ENCODE results near the gene ELMO2.

ELMO2 gene

GRCh38 chr20:46363874-46364669, 42.3 kb downstream of the ELMO2 start (continued):
- TF ChIP-seq ZBTB49 (tag by site-specific recombination; IDR thresholded peaks at IDR 0.05; ENCODE audit: low read depth) (no peak), ZNF19 (tag by site-specific recombination; IDR thresholded peaks at IDR 0.05; ENCODE audit: low read depth) (no peak), ZNF544 (tag by site-specific recombination; IDR thresholded peaks at IDR 0.05) (no peak), ZIC2 (tag by site-specific recombination; IDR thresholded peaks at IDR 0.05) (peak; percentile 49), ZBTB20 (tag by site-specific recombination; IDR thresholded peaks at IDR 0.05) (peak; percentile 82), OVOL3 (tag by site-specific recombination; IDR thresholded peaks at IDR 0.05) (0 out of 2 replicates have a peak, but pooled peaks have one; percentile 28), ZNF513 (tag by site-specific recombination; IDR thresholded peaks at IDR 0.05) (no peak), ZFP69B (tag by site-specific recombination; IDR thresholded peaks at IDR 0.05) (no peak), ZNF645 (tag by site-specific recombination; IDR thresholded peaks at IDR 0.05) (no peak), ZNF239 (tag by site-specific recombination; IDR thresholded peaks at IDR 0.05) (no peak), SALL2 (tag by site-specific recombination; IDR thresholded peaks at IDR 0.05; ENCODE audit: borderline replicate concordance) (no peak), ZNF785 (tag by site-specific recombination; IDR thresholded peaks at IDR 0.05) (no peak), ZNF610 (tag by site-specific recombination; IDR thresholded peaks at IDR 0.05; ENCODE audit: borderline replicate concordance) (peak; percentile 68; the same call in 1 of the 2 replicates), ZNF404 (tag by site-specific recombination; IDR thresholded peaks at IDR 0.05) (no peak), ZNF621 (tag by site-specific recombination; IDR thresholded peaks at IDR 0.05) (no peak), REST (tag by site-specific recombination; IDR thresholded peaks at IDR 0.05) (peak; percentile 44; the same call in 1 of the 2 replicates), ZNF169 (tag by site-specific recombination; IDR thresholded peaks at IDR 0.05) (no peak), ZNF155 (tag by site-specific recombination; IDR thresholded peaks at IDR 0.05) (no peak), ZNF202 (tag by site-specific recombination; IDR thresholded peaks at IDR 0.05; ENCODE audit: borderline replicate concordance) (no peak), ZNF776 (tag by site-specific recombination; IDR thresholded peaks at IDR 0.05; ENCODE audit: borderline replicate concordance) (no peak), ZNF26 (tag by site-specific recombination; IDR thresholded peaks at IDR 0.05) (no peak), SCRT1 (tag by site-specific recombination; IDR thresholded peaks at IDR 0.05; ENCODE audit: borderline replicate concordance) (no peak), ZFP37 (tag by site-specific recombination; IDR thresholded peaks at IDR 0.05) (peak; percentile 80; the same call in 1 of the 2 replicates), ZNF391 (tag by site-specific recombination; IDR thresholded peaks at IDR 0.05; ENCODE audit: borderline replicate concordance, low read depth) (peak; percentile 71; the same call in 1 of the 2 replicates), ZNF138 (tag by site-specific recombination; IDR thresholded peaks at IDR 0.05; ENCODE audit: borderline replicate concordance) (no peak), ZNF600 (tag by site-specific recombination; IDR thresholded peaks at IDR 0.05) (0 out of 2 replicates have a peak, but pooled peaks have one; percentile 56), GLIS1 (tag by site-specific recombination; IDR thresholded peaks at IDR 0.05) (peak; percentile 61), RBAK (tag by site-specific recombination; IDR thresholded peaks at IDR 0.05) (no peak), ZNF174 (tag by site-specific recombination; IDR thresholded peaks at IDR 0.05) (no peak)

All from HEK293 (cell line).